HG03196 (cell line): ENCODE measurements around the gene CKB.
A peak's percentile ranks its signal among the peaks of the same experiment; 100 is the strongest.

Experiments
- ATAC-seq: cut with Tn5 transposase; IDR thresholded peaks from one replicate; pipeline ENCODE4 v1.9.1; 2021; ENCODE audit not compliant: unreplicated experiment

Gene CKB

DNA sequence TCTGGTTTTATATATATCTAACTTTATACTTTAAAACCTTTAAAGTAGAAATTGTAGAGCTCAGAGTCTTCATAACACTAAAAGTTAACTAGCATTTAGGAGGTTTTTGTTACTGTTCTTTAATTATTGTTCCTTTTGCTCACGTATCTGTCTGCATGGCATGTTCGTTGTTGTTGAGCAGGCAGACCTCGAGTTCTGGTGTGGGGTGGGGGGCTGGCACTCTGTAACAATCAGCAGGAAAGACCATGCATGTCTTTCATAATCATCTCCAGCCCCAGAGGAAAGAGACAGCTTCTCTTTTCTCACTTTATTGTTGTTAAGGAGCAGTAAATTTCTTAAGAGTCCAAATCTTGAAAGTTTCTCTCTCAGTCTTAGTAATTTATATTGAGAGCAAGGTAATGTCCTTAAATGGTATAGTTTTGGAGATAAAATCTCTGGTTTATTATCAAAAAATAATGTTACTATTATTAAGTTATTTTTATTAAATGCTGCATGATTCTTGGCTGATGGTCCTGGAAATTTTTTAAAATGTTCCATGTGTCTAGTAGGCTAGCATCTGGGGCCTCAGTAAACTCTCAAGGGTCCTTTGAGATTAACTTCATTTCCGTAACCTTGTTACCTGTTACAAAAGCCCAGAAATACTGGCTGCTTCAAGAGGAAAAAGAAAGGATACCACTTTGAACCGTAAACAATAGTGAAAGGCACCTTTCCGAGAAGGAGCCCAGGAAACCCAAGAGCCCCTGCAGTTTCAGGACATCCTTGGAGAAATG, 30.3 kb downstream of the CKB start:
- no peak for ATAC-seq

DNA sequence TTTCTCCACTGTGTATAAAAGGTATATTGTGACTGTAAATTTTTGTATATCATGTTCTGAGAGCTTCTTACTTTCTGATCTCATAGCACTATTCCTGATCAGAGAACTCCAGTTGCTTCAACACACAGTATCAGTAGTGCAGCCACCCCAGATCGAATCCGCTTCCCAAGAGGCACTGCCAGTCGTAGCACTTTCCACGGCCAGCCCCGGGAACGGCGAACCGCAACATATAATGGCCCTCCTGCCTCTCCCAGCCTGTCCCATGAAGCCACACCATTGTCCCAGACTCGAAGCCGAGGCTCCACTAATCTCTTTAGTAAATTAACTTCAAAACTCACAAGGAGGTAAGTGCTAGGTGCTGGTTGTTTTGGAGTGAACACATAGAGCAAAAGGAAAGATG, 30.9 kb downstream of the CKB start:
- ATAC-seq = no peak

GRCh38 chr14:103489621-103490020, 33.0 kb downstream of the CKB start:
- no peak for ATAC-seq

DNA sequence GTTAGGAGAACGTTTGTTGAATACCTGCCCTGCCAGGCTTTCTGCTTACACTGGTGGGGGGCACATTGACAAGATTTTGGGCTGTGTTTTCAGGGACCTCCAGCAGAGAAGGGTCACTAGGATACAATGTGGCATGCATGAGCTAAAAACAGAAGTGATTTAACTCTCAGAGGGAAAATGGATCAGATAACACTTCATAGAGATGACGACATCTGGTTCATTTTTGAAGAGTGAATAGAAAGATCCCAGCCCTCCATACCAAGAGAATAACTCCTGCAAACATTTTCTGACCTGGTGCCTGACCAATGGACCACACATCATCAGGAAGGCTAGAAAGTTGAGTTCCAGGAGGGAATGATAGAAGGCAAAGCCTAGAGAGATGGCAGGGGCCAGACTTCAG, 33.7 kb downstream of the CKB start:
- ATAC-seq = no peak

GRCh38 chr14:103488071-103488470, 34.6 kb downstream of the CKB start:
- ATAC-seq = no peak

DNA sequence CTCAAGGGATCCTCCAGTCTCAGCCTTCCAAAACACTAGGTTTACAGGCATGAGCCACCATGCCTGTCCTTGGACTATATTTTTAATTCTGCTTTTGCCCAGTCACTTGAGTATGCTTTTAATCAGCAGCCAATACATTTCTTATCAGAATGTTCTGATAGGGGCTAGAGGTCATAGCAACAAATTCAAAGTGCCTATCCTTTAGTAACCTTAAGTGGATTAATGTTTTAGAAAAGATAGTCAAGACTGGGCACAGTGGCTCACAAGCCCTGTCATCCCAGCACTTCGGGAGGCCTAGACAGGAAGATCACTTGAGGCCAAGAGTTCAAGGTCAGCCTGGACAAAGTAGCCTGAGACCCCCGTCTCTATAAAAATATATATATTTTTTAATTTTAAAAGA, 37.1 kb downstream of the CKB start:
- ATAC-seq = no peak

DNA sequence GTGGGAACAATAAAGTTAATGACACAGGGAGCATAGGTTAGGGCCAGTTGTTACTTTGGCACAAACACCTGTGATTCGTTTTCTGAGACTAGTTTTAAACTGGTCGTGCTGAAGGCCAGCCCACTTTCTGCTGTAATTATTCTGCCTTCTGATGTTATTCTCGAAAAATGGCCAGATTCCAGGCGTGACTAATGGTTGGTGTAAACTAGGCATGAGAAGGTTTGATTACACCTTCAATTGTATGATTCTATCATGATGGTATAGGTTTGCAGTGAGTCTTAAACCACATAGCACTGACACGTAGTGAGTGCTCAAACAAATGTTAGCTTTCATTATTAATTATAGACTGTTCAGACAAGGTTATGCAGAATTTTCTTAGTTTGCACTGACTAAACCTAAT, 39.0 kb downstream of the CKB start:
- no peak for ATAC-seq

DNA sequence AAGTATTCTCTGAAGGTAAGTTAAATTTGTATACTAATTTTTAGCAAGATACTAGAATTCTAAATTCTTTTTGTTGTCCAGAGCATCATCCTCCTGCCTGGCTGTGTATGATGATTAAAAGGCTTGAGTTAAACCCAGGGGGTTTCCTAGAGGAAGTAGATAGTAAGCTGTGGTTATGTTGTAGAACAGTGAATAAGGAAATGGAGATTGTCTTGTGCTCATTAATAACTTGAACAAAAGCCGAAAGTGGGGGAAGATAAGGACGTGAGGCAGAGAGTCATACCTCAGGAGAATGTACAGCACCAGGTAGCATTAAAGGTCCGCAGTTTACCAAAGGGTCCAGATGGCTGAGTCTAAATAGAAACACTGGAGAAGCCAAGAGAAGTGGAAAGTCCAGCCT, 42.0 kb downstream of the CKB start:
- peak; percentile 68 for ATAC-seq

DNA sequence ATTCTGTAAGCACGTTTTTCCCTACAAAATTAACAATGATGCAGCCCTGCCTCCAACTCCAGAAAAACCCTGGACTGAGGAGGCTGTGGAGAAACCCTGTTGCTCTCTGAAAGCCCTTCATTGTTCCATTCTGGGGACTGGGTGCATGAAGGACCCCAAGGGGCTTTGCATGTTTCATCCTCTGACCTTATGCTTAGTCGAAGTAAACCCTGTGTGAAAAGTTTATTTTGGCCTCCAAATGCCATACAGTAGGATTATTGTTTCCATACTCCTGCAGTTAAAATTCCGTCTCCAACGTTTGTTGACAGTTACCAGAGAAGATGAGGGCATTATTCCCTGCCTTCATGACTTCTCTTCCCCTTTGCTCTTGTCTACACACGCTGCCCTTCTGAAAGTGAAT, 46.0 kb downstream of the CKB start:
- no peak for ATAC-seq

GRCh38 chr14:103476065-103476464, 46.6 kb downstream of the CKB start:
- no peak for ATAC-seq

DNA sequence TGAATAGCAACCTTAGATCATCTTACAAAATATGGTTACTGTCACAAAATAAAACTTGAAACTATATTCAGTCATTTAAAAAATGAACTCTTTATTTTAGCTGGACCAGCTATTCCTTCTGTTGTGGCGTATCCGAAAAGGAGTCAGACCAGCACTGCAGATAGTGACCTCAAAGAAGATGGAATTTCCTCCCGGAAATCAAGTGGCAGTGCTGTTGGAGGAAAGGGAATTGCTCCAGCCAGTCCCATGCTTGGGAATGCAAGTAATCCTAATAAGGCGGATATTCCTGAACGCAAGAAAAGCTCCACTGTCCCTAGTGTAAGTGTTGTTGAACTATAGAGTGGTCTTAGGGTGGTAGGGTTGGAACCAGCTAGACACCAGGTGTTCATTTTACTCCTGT, 47.7 kb downstream of the CKB start:
- no peak for ATAC-seq

DNA sequence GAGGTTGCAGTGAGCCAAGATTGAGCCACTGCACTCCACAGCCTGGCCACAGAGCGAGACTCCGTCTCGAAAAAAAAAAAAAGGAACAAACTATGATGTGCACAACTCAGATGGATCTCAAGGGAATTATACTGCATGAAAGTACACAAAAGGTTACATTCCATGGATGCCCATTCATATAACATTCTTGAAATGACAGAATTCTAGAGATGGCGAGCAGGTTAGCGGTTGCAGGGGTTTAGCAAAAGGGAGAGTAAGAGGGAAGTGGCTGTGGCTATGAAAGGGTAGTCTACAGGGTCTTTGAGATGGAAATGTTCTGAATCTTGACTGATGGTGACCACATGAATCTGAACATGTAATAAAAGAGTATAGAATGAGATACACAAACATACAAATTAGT, 49.7 kb downstream of the CKB start:
- no peak for ATAC-seq
